Right lobe of liver (tissue), 6 donors: ENCODE data around the gene MRAP. TPM values are rescaled to one million over a fixed set of nuclear protein-coding genes. Genes with fewer than 3 reads are reported as not detected.
"Not testable (repeated sequence)": the region's sequence is repeated elsewhere in the genome, so short reads cannot be mapped to it uniquely, and the experiment has no call there.

ENCODE experiments used
- ATAC-seq, 4 donors: fragments of 200-7000 bp; cut with Tn5 transposase; one replicate each; pipeline ENCODE4 v1.9.1; 2020; ENCODE audit warnings: mild to moderate bottlenecking in 4 of 4, moderate library complexity in 4 of 4
- DNase-seq, 3 donors: peaks; one replicate each; pipeline ENCODE4 v3.0.0-alpha.2; 2020
- H3K27ac ChIP-seq, 3 donors: fragments of 200-600 bp; one replicate each; pipeline ENCODE4 v1.8.0; 2022
- H3K27me3 ChIP-seq, 2 donors: fragments of 200-600 bp; one replicate each; pipeline ENCODE4 v1.8.0; 2022
- H3K36me3 ChIP-seq, 4 donors: fragments of 200-600 bp; sonication (generic) in 1 of 4; one replicate each; pipeline versions ENCODE4 v1.5.1 to v1.8.0; 2017 to 2022; ENCODE audit warnings: control low read depth in 1 of 4
- H3K4me1 ChIP-seq, 4 donors: fragments of 200-600 bp; sonication (generic) in 1 of 4; one replicate each; pipeline versions ENCODE4 v1.5.1 to v1.8.0; 2017 to 2022; ENCODE audit warnings: control low read depth in 1 of 4
- H3K4me3 ChIP-seq, 3 donors: fragments of 200-600 bp; one replicate each; pipeline ENCODE4 v1.8.0; 2022
- H3K9me3 ChIP-seq, 4 donors: fragments of 200-600 bp; sonication (generic) in 1 of 4; one replicate each; pipeline versions ENCODE4 v1.5.1 to v1.8.0; 2017 to 2022; ENCODE audit warnings: control low read depth in 1 of 4
- POLR2A ChIP-seq: fragments of 450-650 bp; IDR thresholded peaks from one replicate; pipeline ENCODE4 v1.6.1; 2017; ENCODE audit warnings: antibody characterized with exemption, mild to moderate bottlenecking
- WGBS: methylation state at CpG from one replicate; pipeline ENCODE4 v1.1.6; 2018; ENCODE audit warnings: low coverage, low lambda C conversion rate; ENCODE audit not compliant: insufficient coverage; ENCODE audit errors: missing lambda C conversion rate; 5-methylcytosine and 5-hydroxymethylcytosine counted together
- intact Hi-C, 2 donors: fragments of 100-400 bp; cut with DNase I; formaldehyde crosslinking; loops; one replicate each; pipeline versions ENCODE4 v1.11.2 to v1.14.1; 2022
- total RNA-seq, 6 experiments: library from RNA; depleted of rRNA in 2 of 6; stranded (reverse); fragments of >200 nt in 2 of 6; fragmentation: NEBNext Ultra II Directional in 3 of 6; extraction: Animal tissue kit (Norgen Biotek cat#: 25700) in 3 of 6; gene quantifications; one replicate each; pipeline versions ENCODE4 v1.1.0 to v1.2.4, GENCODE V29; 2016 to 2023
- TF ChIP-seq, protein P1 (sequence below), 4 donors: fragments of 200-600 bp in 3 of 4; fragments of 450-650 bp in 1 of 4; IDR thresholded peaks; one replicate each; pipeline versions ENCODE4 v1.5.1 to v1.8.0; 2016 to 2022; ENCODE audit warnings: antibody characterized with exemption in 4 of 4, mild to moderate bottlenecking in 2 of 4
- donor health status: DM: no; HTN: yes; CAD: no.
- donor health status: DM: no; HTN: no; CAD: no.
- donor health status: DM: no; HTN: no; CAD: no.
- donor health status: DM: no; HTN: yes; CAD: no.
- donor health status: DM: no; HTN: yes; CAD: no.

The MRAP gene
- total RNA-seq, 6 experiments from 2014 or later: 0.37 to 3.0 (median 1.7) TPM; not detected in 1

DNA sequence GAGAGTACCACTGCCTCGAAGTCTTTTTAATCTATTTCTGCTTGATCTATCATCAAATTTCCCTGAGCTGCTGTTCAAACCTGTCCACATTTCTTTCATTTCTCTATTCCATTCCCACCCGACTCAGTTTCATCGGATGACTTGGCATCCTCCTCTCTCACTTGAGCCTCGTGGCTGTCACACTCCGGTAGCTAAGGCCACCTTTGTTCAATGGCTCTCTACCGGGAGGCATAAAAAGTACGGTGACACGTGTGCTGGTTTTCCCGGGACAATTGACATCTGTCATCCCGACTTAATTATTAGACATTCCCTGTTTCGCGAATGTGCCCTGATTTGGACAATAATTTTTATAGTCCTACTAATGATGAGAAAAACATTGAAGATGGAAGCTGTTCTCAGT, 42.4 kb upstream of the MRAP start:
- Histone ChIP-seq H3K27me3 (no peaks in the 10 kb centered on the region), H3K9me3 (no peaks in the 10 kb centered on the region), H3K4me3 (no peak overlapping the region), H3K27ac (no peak overlapping the region), H3K36me3 (no peaks in the 10 kb centered on the region), H3K4me1 (no peaks in the 10 kb centered on the region)
- ATAC-seq: no peak
- TF ChIP-seq POLR2A: no peak
- TF ChIP-seq, protein P1, sequence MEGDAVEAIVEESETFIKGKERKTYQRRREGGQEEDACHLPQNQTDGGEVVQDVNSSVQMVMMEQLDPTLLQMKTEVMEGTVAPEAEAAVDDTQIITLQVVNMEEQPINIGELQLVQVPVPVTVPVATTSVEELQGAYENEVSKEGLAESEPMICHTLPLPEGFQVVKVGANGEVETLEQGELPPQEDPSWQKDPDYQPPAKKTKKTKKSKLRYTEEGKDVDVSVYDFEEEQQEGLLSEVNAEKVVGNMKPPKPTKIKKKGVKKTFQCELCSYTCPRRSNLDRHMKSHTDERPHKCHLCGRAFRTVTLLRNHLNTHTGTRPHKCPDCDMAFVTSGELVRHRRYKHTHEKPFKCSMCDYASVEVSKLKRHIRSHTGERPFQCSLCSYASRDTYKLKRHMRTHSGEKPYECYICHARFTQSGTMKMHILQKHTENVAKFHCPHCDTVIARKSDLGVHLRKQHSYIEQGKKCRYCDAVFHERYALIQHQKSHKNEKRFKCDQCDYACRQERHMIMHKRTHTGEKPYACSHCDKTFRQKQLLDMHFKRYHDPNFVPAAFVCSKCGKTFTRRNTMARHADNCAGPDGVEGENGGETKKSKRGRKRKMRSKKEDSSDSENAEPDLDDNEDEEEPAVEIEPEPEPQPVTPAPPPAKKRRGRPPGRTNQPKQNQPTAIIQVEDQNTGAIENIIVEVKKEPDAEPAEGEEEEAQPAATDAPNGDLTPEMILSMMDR (IDR thresholded peaks at IDR 0.05): no peak
- no peak for DNase-seq
- 68% methylated on average over 12 of the region's 12 CpGs for whole genome bisulfite sequencing
- intact Hi-C loops: loop anchor here (5.0 to 10.0 kb wide), 3 partner anchors 391 to 471 kb away; no protein-coding TSS in a partner anchor

DNA sequence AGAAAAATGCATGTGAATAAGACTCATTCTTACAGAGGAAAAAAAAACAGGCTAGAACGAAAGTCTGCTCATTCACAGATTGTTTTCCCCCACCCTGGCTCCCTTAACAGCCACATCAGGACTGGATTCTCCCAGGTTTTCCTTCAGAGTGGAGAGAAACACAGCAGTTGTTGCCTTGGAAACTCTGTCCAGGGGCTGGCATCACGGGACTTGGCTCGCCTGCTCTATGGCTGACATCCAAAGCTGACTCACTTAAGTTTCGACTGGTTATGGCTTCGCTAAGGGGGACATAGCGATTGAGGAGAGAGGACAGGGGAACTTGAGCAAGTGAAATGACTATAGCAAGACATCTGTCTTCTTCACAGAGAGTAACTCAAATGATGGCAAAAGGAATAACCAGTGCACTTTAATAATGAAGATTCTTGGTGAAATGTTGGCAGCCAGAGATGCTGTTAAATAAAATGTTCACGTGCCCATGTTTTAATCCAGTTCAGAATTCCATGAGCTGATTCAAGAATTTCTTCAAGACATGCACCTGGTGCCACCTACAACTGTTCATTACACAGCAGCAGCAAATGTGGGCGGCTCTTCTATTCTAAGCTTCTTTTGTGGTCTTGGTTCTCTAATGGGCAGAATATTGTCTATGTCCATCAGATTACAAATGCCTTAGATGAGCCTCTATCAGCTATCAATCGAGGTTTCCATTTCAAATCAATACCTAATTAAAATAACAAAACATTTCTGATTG, 41.6 kb upstream of the MRAP start:
- no peak overlapping the region for H3K27ac ChIP-seq
- H3K4me1 ChIP-seq: no peaks in the 10 kb centered on the region
- ATAC-seq (peak; percentile 45 to 71 (median 68)), DNase-seq (peak in 2 of 3 donors; percentile 54 to 58)
- no peaks in the 10 kb centered on the region for H3K36me3 ChIP-seq
- H3K9me3 ChIP-seq: no peaks in the 10 kb centered on the region
- intact Hi-C loops: loop anchor here (5.0 to 10.0 kb wide), 3 partner anchors 392 to 472 kb away; no protein-coding TSS in a partner anchor
- TF ChIP-seq POLR2A: no peak
- TF ChIP-seq, protein P1 (IDR thresholded peaks at IDR 0.05): no peak
- H3K4me3 ChIP-seq: no peak overlapping the region
- H3K27me3 ChIP-seq: no peaks in the 10 kb centered on the region
- WGBS: 19% methylated on average over 9 of the region's 9 CpGs

DNA sequence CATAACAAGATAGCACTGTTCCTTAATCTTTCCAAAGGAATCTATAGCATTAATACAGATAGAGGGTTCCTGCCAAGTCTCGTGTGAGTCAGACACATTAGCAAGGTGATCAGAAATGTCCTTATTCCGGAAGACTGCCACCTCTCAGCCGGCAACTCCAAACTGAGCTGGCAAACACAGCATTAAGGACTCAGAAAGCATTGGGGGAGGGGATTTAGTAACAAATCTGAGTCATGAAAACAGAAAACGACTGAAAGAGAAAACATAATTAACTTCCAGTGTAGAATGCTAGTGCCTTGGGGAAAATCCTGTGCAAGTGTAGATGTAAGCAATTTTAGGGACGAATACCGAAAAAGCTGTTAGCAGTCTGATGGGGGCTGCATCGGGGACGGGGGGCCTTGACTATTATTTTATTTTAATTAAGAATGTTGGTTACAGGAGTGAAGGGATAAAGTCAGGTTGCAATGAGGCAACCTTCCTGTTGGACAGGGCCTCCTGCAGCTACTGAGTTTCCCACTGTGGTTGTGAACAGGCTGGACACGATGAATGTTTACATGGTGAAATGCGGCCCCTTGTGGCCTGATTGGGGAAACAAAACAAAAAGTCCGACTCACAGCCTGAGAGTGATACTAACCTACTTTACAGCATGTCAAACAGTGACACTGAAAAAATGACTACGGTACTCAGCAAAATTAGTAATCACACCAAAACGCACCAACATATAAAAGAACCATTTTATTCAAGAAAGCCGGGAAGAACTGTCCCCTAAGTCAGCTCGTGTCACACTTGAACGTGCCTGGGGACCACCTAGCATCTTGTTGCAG, 40.5 kb upstream of the MRAP start:
- TF ChIP-seq, protein P1 (IDR thresholded peaks at IDR 0.05): peak; percentile 68 to 85 (median 74)
- no peak for TF ChIP-seq POLR2A
- WGBS: 37% methylated on average over 16 of the region's 16 CpGs
- intact Hi-C loops: loop anchor here (5.0 to 10.0 kb wide), 3 partner anchors 393 to 473 kb away; no protein-coding TSS in a partner anchor
- ATAC-seq: peak; percentile 95 to 99 (median 96)
- H3K27me3 ChIP-seq: no peaks in the 10 kb centered on the region
- no peaks in the 10 kb centered on the region for H3K9me3 ChIP-seq
- H3K36me3 ChIP-seq: no peaks in the 10 kb centered on the region
- no peaks in the 10 kb centered on the region for H3K4me1 ChIP-seq
- DNase-seq: peak; percentile 53 to 69 (median 61)
- no peak overlapping the region for H3K27ac ChIP-seq
- H3K4me3 ChIP-seq: no peak overlapping the region

DNA sequence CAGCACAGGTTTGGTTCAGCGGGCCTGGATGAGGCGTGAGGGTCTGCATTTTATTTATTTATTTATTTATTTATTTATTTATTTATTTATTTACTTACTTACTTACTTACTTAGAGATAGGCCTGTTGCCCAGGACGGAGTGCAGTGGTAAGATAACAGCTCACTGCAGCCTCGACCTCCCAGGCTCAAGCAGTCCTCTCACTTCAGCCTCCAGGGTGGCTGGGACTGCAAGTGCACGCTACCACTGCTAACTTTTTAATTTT, 39.9 kb upstream of the MRAP start:
- H3K9me3 ChIP-seq, H3K27ac ChIP-seq, DNase-seq, H3K27me3 ChIP-seq, H3K4me1 ChIP-seq, H3K4me3 ChIP-seq, H3K36me3 ChIP-seq, ATAC-seq: not testable (repeated sequence)
- intact Hi-C loops: loop anchor here (5.0 to 10.0 kb wide), 3 partner anchors 394 to 474 kb away; no protein-coding TSS in a partner anchor
- WGBS: 88% methylated on average over 5 of the region's 5 CpGs

DNA sequence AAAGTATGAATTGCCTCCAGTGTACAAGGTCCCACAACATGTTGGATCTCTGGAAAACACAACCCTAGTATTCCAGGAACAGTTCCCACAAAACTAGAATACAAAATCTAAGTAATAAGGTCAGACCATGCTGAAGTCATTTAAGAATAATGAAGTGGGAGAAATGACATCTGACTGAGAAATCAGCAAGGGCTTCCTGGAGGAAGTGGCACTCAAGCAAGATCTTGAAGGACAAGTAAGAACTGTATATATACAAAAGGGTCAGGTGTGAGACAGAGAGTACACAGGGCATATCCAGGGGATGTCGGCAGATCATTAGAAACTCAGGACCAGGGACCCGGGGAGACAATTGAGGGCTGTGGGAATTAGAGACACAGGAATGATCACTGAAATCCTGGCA, 38.5 kb upstream of the MRAP start:
- H3K36me3 ChIP-seq: no peaks in the 10 kb centered on the region
- H3K4me1 ChIP-seq: no peaks in the 10 kb centered on the region
- no peak overlapping the region for H3K4me3 ChIP-seq
- H3K9me3 ChIP-seq: no peaks in the 10 kb centered on the region
- DNase-seq: no peak
- H3K27me3 ChIP-seq: no peaks in the 10 kb centered on the region
- ATAC-seq: no peak
- H3K27ac ChIP-seq: no peak overlapping the region
- TF ChIP-seq POLR2A: no peak
- TF ChIP-seq, protein P1 (IDR thresholded peaks at IDR 0.05): no peak
- WGBS: 63% methylated on average over 2 of the region's 2 CpGs
- intact Hi-C loops: no loop called here
